Cardiac muscle cell (in vitro differentiated cells and primary cell): ENCODE results near the gene RBM22. TPM values are rescaled to one million over a fixed set of nuclear protein-coding genes. Genes with fewer than 3 reads are reported as not detected.

Source experiments
- DNase-seq, 2 donors: peaks; one replicate each; pipeline versions ENCODE4 v3.0.0 to v3.0.0-alpha.2; 2010 to 2017; ENCODE audit warnings: low read depth in 1 of 2, low spot score in 1 of 2
- H3K27ac ChIP-seq: fragments of 200-600 bp; sonication (generic); 2 replicates; pipeline ENCODE4 v1.5.1; 2016
- H3K27me3 ChIP-seq: fragments of 200-600 bp; sonication (generic); 2 replicates; pipeline ENCODE4 v1.6.0; 2016; ENCODE audit warnings: control low read depth
- H3K36me3 ChIP-seq: fragments of 200-600 bp; sonication (generic); 2 replicates; pipeline ENCODE4 v1.5.1; 2016; ENCODE audit warnings: control low read depth
- H3K4me1 ChIP-seq: fragments of 200-600 bp; sonication (generic); 2 replicates; pipeline ENCODE4 v1.8.1; 2017; ENCODE audit warnings: low read depth, mild to moderate bottlenecking, mixed run types
- H3K4me3 ChIP-seq: fragments of 200-600 bp; sonication (generic); 2 replicates; pipeline ENCODE4 v1.5.1; 2016; ENCODE audit warnings: mild to moderate bottlenecking
- H3K9me3 ChIP-seq: fragments of 200-600 bp; sonication (generic); 2 replicates; pipeline ENCODE4 v1.5.1; 2017; ENCODE audit warnings: low read depth, mild to moderate bottlenecking, control low read depth
- polyA plus RNA-seq: library from polyadenylated mRNA; unstranded; fragments of >200 nt; fragmentation: Nextera tagmentation; extraction: Ambion mirVana; gene quantifications from 2 replicates; pipeline ENCODE4 v1.2.1, GENCODE V29; 2016
- total RNA-seq: library from RNA; depleted of rRNA; stranded (reverse); fragments of >200 nt; gene quantifications from 2 replicates; pipeline ENCODE4 v1.2.3, GENCODE V29; 2016
- TF ChIP-seq, protein P1 (sequence below): IDR thresholded peaks from 2 replicates; pipeline ENCODE4 v1.5.1; 2012; ENCODE audit warnings: low read depth, mild to moderate bottlenecking, low read length

The RBM22 gene
- total and polyA plus RNA-seq, 2 experiments from 2014 or later = 33.0 to 39.0 TPM

DNA sequence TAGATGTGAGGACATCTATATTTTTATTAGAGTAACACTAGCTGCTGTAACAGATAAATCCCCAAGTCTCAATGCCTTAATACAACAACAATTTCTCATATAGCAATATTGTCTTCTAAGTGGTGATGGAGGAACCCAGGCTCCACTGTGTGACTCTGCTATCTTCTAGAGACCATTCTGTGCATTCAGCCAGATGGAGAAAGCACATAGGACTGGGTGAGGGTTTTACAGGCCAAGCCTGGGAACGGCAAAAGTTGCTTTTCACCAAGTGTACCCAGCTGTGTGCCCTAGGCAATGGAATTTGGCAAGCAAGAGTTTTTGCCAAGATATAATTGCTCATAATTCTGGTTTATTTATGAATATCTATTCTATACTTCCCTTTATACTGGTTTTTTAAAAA is 11.7 kb downstream of the RBM22 start:
- no peak for DNase-seq
- H3K4me3 ChIP-seq = no peak overlapping the region

DNA sequence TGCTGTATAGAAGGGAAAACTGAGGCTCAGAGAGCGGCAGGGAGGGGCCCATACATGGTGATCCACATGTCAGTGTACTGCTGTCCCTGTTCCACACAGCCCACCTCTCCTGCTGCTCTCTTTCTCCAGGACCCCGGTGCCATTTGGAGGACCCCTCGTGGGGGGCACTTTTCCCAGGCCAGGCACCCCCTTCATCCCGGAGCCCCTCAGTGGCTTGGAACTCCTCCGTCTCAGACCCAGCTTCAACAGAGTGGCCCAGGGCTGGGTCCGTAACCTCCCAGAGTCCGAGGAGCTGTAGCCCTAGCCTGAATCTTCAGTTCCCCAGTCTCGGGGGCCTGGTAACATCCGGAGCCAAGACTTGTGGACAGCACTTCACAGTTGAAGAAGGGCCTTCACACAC is 24.3 kb downstream of the RBM22 start:
- H3K4me3 ChIP-seq = no peak overlapping the region
- H3K4me1 ChIP-seq = no peaks in the 10 kb centered on the region
- H3K27ac ChIP-seq = no peak overlapping the region
- TF ChIP-seq, protein P1, sequence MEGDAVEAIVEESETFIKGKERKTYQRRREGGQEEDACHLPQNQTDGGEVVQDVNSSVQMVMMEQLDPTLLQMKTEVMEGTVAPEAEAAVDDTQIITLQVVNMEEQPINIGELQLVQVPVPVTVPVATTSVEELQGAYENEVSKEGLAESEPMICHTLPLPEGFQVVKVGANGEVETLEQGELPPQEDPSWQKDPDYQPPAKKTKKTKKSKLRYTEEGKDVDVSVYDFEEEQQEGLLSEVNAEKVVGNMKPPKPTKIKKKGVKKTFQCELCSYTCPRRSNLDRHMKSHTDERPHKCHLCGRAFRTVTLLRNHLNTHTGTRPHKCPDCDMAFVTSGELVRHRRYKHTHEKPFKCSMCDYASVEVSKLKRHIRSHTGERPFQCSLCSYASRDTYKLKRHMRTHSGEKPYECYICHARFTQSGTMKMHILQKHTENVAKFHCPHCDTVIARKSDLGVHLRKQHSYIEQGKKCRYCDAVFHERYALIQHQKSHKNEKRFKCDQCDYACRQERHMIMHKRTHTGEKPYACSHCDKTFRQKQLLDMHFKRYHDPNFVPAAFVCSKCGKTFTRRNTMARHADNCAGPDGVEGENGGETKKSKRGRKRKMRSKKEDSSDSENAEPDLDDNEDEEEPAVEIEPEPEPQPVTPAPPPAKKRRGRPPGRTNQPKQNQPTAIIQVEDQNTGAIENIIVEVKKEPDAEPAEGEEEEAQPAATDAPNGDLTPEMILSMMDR = no peak
- H3K36me3 ChIP-seq = no peaks in the 10 kb centered on the region
- no peaks in the 10 kb centered on the region for H3K27me3 ChIP-seq
- H3K9me3 ChIP-seq = no peaks in the 10 kb centered on the region
- no peak for DNase-seq

More for the DNA sequence above, 11.7 kb downstream of the RBM22 start:
- TF ChIP-seq, protein P1 = no peak
- Histone ChIP-seq H3K36me3 (peaks cover 35% of the 10 kb centered on the region), H3K27me3 (no peaks in the 10 kb centered on the region), H3K9me3 (no peaks in the 10 kb centered on the region), H3K27ac (no peak overlapping the region), H3K4me1 (no peaks in the 10 kb centered on the region)

DNA sequence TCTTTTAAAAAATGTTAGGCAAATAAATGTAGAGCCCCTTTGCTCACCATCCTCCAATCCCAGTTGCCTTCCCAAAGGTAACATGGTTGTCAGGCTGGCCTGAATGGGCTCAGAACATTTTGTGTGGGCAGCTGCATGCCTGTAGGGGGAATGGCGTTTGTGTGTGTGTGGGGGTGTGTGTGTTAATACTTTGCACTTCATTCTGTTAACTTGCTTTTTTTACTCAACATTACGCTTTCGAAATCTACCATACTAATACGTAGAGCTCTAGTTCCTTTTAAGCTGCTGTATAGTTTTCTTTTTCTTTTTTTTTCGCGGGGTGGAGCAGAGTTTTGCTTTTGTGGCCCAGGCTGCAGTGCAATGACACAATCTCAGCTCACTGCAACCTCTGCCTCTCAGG is 25.8 kb downstream of the RBM22 start:
- no peaks in the 10 kb centered on the region for H3K4me1 ChIP-seq
- H3K36me3 ChIP-seq = no peaks in the 10 kb centered on the region
- TF ChIP-seq, protein P1 = no peak
- H3K4me3 ChIP-seq = no peak overlapping the region
- no peak overlapping the region for H3K27ac ChIP-seq
- DNase-seq = peak in 1 of 2 donors; percentile 13
- H3K27me3 ChIP-seq = no peaks in the 10 kb centered on the region
- no peaks in the 10 kb centered on the region for H3K9me3 ChIP-seq

DNA sequence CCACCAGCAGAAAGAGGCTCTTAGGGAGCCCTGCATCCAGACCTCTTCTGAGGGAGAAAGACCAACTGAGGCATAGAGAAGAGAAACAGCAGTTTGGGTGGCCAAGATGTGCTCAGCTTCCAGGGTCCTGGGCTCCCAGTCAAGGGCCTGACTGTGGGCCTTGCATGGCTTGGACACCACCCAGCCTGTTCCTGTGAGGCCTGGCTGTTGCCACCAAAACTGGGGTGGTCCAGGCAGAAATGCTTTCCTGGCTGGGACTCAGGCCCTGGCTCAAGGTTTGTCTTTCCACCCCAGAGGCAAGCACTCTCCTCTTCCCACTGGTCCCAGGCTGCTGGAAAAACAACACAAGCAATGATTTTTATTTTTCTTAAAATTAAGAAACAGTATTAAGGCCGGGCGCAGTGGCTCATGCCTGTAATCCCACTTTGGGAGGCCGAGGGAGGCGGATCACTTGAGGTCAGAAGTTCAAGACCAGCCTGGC is 26.5 kb downstream of the RBM22 start:
- Histone ChIP-seq H3K27ac (peak overlapping the region; percentile 44), H3K4me3 (no peak overlapping the region), H3K4me1 (no peaks in the 10 kb centered on the region), H3K9me3 (no peaks in the 10 kb centered on the region), H3K36me3 (no peaks in the 10 kb centered on the region), H3K27me3 (no peaks in the 10 kb centered on the region)
- TF ChIP-seq, protein P1 = no peak
- no peak for DNase-seq

DNA sequence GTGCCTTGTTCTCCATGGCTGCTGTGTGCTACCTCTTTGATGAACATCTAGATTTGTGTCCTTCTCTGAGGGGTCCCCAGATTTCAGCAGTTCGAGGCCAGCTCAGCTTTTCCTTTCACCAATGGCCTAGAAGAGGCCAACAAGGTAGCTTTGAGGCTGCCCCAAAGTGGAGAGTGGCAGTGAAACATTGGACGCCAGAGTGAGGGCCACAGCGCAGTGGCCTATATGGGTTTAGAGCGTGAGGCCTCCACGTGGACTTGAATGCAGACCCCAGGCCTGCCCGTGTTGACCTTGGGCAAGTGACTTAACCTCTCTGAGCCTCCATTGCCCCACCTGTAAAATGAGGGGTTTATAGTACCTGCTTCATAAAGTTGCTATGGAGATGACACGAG is 28.0 kb downstream of the RBM22 start:
- Histone ChIP-seq H3K27ac (no peak overlapping the region), H3K4me3 (peak overlapping the region; percentile 56), H3K4me1 (no peaks in the 10 kb centered on the region), H3K9me3 (no peaks in the 10 kb centered on the region), H3K36me3 (no peaks in the 10 kb centered on the region), H3K27me3 (no peaks in the 10 kb centered on the region)
- DNase-seq = no peak
- TF ChIP-seq, protein P1 = no peak
